Keratinocyte (primary cell): ENCODE measurements around the gene FAM83E. TPM values are rescaled to one million over a fixed set of nuclear protein-coding genes. Genes with fewer than 3 reads are reported as not detected.
A peak's percentile ranks its signal among the peaks of the same experiment; 100 is the strongest.
"Not testable (repeated sequence)": the region's sequence is repeated elsewhere in the genome, so short reads cannot be mapped to it uniquely, and the experiment has no call there.

Experiments
- DNase-seq: peaks from one replicate; pipeline ENCODE4 v3.0.0-alpha.2; 2011; ENCODE audit warnings: low read depth, missing footprints, low spot score
- FAIRE-seq: peaks from 2 replicates; lab custom pipeline; 2011; peaks lifted over from hg19 to GRCh38; lab: Jason Lieb, UNC
- H2AFZ ChIP-seq: 2 replicates; pipeline ENCODE4 v1.6.0; 2012; ENCODE audit warnings: low read length, control low read depth, inconsistent platforms; ENCODE audit not compliant: control insufficient read depth
- H3K27ac ChIP-seq: 2 replicates; pipeline ENCODE4 v1.5.1; 2011; ENCODE audit warnings: low read length; ENCODE audit not compliant: control insufficient read depth, insufficient read depth
- H3K27me3 ChIP-seq: 3 replicates; pipeline ENCODE4 v1.6.0; 2011; ENCODE audit warnings: low read length; ENCODE audit not compliant: control insufficient read depth, insufficient read depth; ENCODE audit errors: extremely low read depth
- H3K36me3 ChIP-seq, 2 experiments: 2 replicates in 1 of 2; 3 replicates in 1 of 2; pipeline ENCODE4 v1.5.1; 2011; ENCODE audit warnings: low read length in 2 of 2, mild to moderate bottlenecking in 1 of 2; ENCODE audit not compliant: control insufficient read depth in 2 of 2, insufficient read depth in 2 of 2; ENCODE audit errors: extremely low read depth in 1 of 2
- H3K4me1 ChIP-seq: 3 replicates; pipeline ENCODE4 v1.5.1; 2011; ENCODE audit warnings: low read length; ENCODE audit not compliant: control insufficient read depth, insufficient read depth; ENCODE audit errors: extremely low read depth
- H3K4me2 ChIP-seq: 3 replicates; pipeline ENCODE4 v1.6.0; 2011; ENCODE audit warnings: low read depth, low read length; ENCODE audit not compliant: control insufficient read depth, insufficient read depth; ENCODE audit errors: extremely low read depth
- H3K4me3 ChIP-seq, 3 experiments: fragments of 200-600 bp in 1 of 3; sonication (generic) in 1 of 3; 2 replicates in 2 of 3; 3 replicates in 1 of 3; pipeline ENCODE4 v1.5.1; 2011 to 2016; ENCODE audit warnings: low read length in 3 of 3, mild to moderate bottlenecking in 3 of 3, control low read depth in 2 of 3, inconsistent platforms in 1 of 3, low read depth in 1 of 3, mixed read lengths in 1 of 3, mixed run types in 1 of 3, moderate library complexity in 1 of 3; ENCODE audit not compliant: control insufficient read depth in 2 of 3, insufficient read depth in 2 of 3; ENCODE audit errors: extremely low read depth in 1 of 3
- H3K79me2 ChIP-seq: 2 replicates; pipeline ENCODE4 v1.6.0; 2012; ENCODE audit warnings: low read length; ENCODE audit not compliant: control insufficient read depth, insufficient read depth
- H3K9ac ChIP-seq: 3 replicates; pipeline ENCODE4 v1.6.0; 2011; ENCODE audit warnings: low read length; ENCODE audit not compliant: control insufficient read depth, insufficient read depth; ENCODE audit errors: extremely low read depth
- H3K9me1 ChIP-seq: 3 replicates; pipeline ENCODE4 v1.6.0; 2011; ENCODE audit warnings: low read length; ENCODE audit not compliant: control insufficient read depth, insufficient read depth; ENCODE audit errors: extremely low read depth
- H3K9me3 ChIP-seq: 2 replicates; pipeline ENCODE4 v1.5.1; 2012; ENCODE audit warnings: low read depth, low read length; ENCODE audit not compliant: control insufficient read depth
- H4K20me1 ChIP-seq: 3 replicates; pipeline ENCODE4 v1.6.0; 2011; ENCODE audit warnings: low read length; ENCODE audit not compliant: control insufficient read depth, insufficient read depth; ENCODE audit errors: extremely low read depth
- CTCF ChIP-seq, 3 experiments: IDR thresholded peaks in 1 of 3; conservative IDR thresholded peaks in 1 of 3; optimal IDR thresholded peaks in 1 of 3; 2 replicates in 2 of 3; 3 replicates in 1 of 3; pipeline versions ENCODE3 to v1.5.1; 2011; ENCODE audit warnings: low read length in 3 of 3, mild to moderate bottlenecking in 3 of 3, moderate library complexity in 2 of 3, control low read depth in 1 of 3, inconsistent platforms in 1 of 3; ENCODE audit not compliant: insufficient read depth in 2 of 3; ENCODE audit errors: extremely low read depth in 1 of 3
- EZH2 ChIP-seq: IDR thresholded peaks from one replicate; pipeline ENCODE4 v1.6.1; 2012; ENCODE audit warnings: inconsistent platforms, mild to moderate bottlenecking, low read length, moderate library complexity
- dilution Hi-C: fragments of 300-500 bp; cut with MboI; formaldehyde crosslinking; loops from one replicate; pipeline ENCODE4 v1.7.0; 2020; ENCODE audit warnings: low sequenced_read_pairs; ENCODE audit not compliant: extremely low pct_ligation_motif_present
- polyA plus RNA-seq, 5 experiments: library from polyadenylated mRNA; depleted of rRNA in 3 of 5; stranded (reverse) in 3 of 5; stranded (forward) in 1 of 5; unstranded in 1 of 5; fragments of >200 nt; gene quantifications; 1 replicate in 1 of 5; 2 replicates in 3 of 5; 3 replicates in 1 of 5; pipeline versions ENCODE4 v1.2.1 to v1.2.3, GENCODE V29; 2011 to 2012; ENCODE audit warnings: missing spikeins in 2 of 5, low read depth in 1 of 5, low replicate concordance in 1 of 5

FAM83E gene
- polyA plus RNA-seq, 1 donor (not counting 4 experiments of a cell fraction or from before 2014, with no cell fraction given): 0.17 TPM

DNA sequence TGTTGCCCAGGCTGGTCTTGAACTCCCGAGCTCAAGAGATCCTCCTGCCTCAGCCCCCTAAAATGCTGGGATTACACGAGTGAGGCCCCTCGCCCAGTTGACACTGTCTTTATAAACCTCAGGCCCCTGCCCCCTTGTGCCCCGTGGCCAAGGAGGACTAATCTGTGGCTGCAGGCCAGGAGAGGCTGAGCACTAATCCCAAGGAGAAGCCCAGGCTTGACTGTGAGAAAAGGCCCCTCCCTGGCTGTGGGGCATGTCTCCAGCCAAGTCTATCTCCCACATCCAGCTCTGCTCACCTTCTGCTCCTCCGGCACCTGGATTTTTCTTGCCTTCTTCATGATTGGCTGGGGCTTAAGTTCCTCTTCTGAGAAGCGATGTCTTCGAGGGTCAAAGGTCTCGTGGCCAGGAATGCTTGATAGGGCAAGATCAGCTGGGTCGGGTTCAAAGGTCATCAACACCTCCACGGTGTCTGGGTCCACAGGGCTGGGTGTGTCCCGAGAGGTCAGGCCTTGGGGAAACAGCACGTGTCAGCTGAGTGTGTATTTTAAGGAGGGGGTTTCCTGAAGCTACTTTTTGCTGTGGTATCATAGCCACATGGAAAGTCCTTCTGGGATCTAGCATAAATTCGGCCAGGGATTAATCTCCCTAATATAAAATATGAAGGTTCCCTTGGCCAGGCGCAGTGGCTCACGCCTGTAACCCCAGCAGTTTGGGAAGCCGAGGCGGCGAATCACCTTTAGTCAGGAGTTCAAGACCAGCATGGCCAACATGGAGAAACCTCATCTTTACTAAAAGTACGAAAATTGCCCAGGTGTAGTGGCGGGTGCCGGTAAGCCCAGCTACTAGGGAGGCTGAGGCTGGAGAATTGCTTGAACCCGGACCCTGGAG lies 18.5 kb upstream of the FAM83E start:
- dilution Hi-C loops: no loop called here
- TF ChIP-seq EZH2 (no peak), CTCF (optimal IDR thresholded peaks at IDR 0.05 in 1 of 3, IDR thresholded peaks at IDR 0.05 in 1 of 3, conservative IDR thresholded peaks at IDR 0.05 in 1 of 3; ENCODE audit: extremely low read depth in 1 of 3, insufficient read depth in 2 of 3, low read length in 3 of 3) (peak in 1 of 3 experiments; percentile 5)

DNA sequence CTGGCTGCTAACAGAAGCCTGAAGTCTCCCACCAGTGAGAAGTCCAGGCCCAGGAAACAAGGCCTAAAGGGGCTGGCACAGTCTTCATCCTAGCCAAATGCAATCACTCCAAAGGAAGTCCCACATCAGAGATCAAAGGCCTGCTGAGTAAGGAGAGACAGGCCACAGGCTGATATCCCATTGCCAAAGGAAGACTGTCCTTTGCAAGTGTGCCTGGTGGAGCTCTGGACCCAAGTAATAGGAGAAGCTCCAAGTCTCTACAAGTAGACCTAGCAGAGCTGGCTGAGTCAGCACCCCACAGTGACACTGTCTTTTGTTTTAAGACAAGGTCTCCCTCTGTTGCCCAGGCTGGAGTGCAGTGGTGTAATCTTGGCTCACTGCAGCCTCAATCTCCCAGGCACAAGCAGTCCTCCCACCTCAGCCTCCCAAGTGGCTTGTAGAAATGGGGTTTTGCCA lies 17.8 kb upstream of the FAM83E start:
- Histone ChIP-seq H3K27me3 (no peaks in the 10 kb centered on the region), H3K4me3 (no peak overlapping the region), H3K27ac (peak overlapping the region; percentile 56), H3K79me2 (no peaks in the 10 kb centered on the region), H4K20me1 (no peaks in the 10 kb centered on the region), H3K9me3 (no peaks in the 10 kb centered on the region), H3K36me3 (peaks cover 0 to 1% of the 10 kb centered on the region in 2 experiments), H2AFZ (no peak overlapping the region), H3K4me1 (peaks cover 45% of the 10 kb centered on the region), H3K9ac (no peak overlapping the region), H3K9me1 (no peaks in the 10 kb centered on the region), H3K4me2 (peak overlapping the region; percentile 14)
- DNase-seq: no peak
- dilution Hi-C loops: no loop called here
- TF ChIP-seq CTCF (optimal IDR thresholded peaks at IDR 0.05 in 1 of 3, IDR thresholded peaks at IDR 0.05 in 1 of 3, conservative IDR thresholded peaks at IDR 0.05 in 1 of 3; ENCODE audit: extremely low read depth in 1 of 3, insufficient read depth in 2 of 3, low read length in 3 of 3) (peak in 2 of 3 experiments; percentile 15 to 38), EZH2 (no peak)
- peak; percentile 95 for FAIRE-seq

More for the DNA sequence above, 18.5 kb upstream of the FAM83E start:
- Histone ChIP-seq H3K9ac (no peak overlapping the region), H3K27me3 (no peaks in the 10 kb centered on the region), H3K9me1 (no peaks in the 10 kb centered on the region), H3K9me3 (no peaks in the 10 kb centered on the region), H4K20me1 (no peaks in the 10 kb centered on the region), H3K27ac (peak overlapping the region; percentile 56), H3K4me1 (peaks cover 47% of the 10 kb centered on the region), H3K4me2 (peak overlapping the region; percentile 77), H3K4me3 (no peak overlapping the region), H2AFZ (no peak overlapping the region), H3K79me2 (no peaks in the 10 kb centered on the region), H3K36me3 (no peaks in the 10 kb centered on the region)
- FAIRE-seq (peak; percentile 44), DNase-seq (no peak)

DNA sequence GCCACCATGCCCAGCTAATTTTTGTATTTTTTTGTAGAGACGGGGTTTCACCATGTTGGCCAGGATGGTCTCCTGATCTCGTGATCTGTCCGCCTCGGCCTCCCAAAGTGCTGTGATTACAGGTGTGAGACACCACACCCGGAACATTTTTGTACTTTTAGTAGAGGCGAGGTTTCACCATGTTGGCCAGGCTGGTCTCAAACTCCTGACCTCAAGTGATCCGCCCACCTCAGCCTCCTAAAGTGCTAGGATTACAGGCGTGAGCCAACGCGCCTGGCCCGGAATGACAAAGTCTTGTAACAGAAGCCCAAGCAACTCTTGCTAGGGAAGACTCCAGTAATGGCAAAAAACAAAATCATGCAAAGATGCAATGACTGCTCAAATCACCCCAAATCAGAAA lies 17.4 kb upstream of the FAM83E start:
- H3K9me3 ChIP-seq, H3K9ac ChIP-seq, H3K79me2 ChIP-seq, H4K20me1 ChIP-seq, H3K9me1 ChIP-seq, H3K4me3 ChIP-seq, DNase-seq, H3K27ac ChIP-seq, H3K36me3 ChIP-seq, H2AFZ ChIP-seq, dilution Hi-C loops, H3K27me3 ChIP-seq, FAIRE-seq: not testable (repeated sequence)
- Histone ChIP-seq H3K4me1 (peaks cover 47% of the 10 kb centered on the region), H3K4me2 (peak overlapping the region; percentile 14)
